HG02623 (cell line): ENCODE data around the gene MYCBP.
A peak's percentile ranks its signal among the peaks of the same experiment; 100 is the strongest.

Experiments
- ATAC-seq: cut with Tn5 transposase; IDR thresholded peaks from one replicate; pipeline ENCODE4 v1.9.1; 2021; ENCODE audit warnings: moderate library complexity; ENCODE audit not compliant: unreplicated experiment

The MYCBP gene

GRCh38 chr1:38826886-38827285, 46.3 kb downstream of the MYCBP start:
- no peak for ATAC-seq

GRCh38 chr1:38826262-38826661, 46.9 kb downstream of the MYCBP start:
- no peak for ATAC-seq

GRCh38 chr1:38820860-38821259, 52.3 kb downstream of the MYCBP start:
- ATAC-seq = no peak

GRCh38 chr1:38819516-38819915, 53.6 kb downstream of the MYCBP start:
- no peak for ATAC-seq

GRCh38 chr1:38819040-38819439, 54.1 kb downstream of the MYCBP start:
- ATAC-seq = no peak

- no peak for ATAC-seq
Observed at GRCh38 chr1:38818175-38818976, 54.8 kb downstream of the MYCBP start.

GRCh38 chr1:38817267-38818174, 55.6 kb downstream of the MYCBP start:
- no peak for ATAC-seq

- peak; percentile 76 for ATAC-seq
Observed at GRCh38 chr1:38815903-38816627, 57.1 kb downstream of the MYCBP start.

GRCh38 chr1:38814984-38815464, 58.1 kb downstream of the MYCBP start:
- ATAC-seq = no peak

- ATAC-seq = no peak
Observed at GRCh38 chr1:38814444-38814983, 58.6 kb downstream of the MYCBP start.

GRCh38 chr1:38812981-38813380, 60.2 kb downstream of the MYCBP start:
- ATAC-seq = no peak
